ENCODE results near the gene CCDC180. TPM values are rescaled to one million over a fixed set of nuclear protein-coding genes. Genes with fewer than 3 reads are reported as not detected.

The CCDC180 gene
- total RNA-seq, 1 experiment from 2014 or later: 2.5 TPM

GRCh38 chr9:97307091-97307490 is 368 bp upstream of the CCDC180 start:
- DNase-seq (ENCODE audit: low read depth): no peak
- in situ Hi-C loops (cut with HindIII; ENCODE audit: low pct_unique_long_range_greater_than_20kb, low sequenced_read_pairs): no loop called here

- in situ Hi-C loops (cut with HindIII; ENCODE audit: low pct_unique_long_range_greater_than_20kb, low sequenced_read_pairs): no loop called here
- no peak for DNase-seq (ENCODE audit: low read depth)
Measured at GRCh38 chr9:97309260-97309659, 1.8 kb downstream of the CCDC180 start.

GRCh38 chr9:97310023-97310422 is 2.6 kb downstream of the CCDC180 start:
- in situ Hi-C loops (cut with HindIII; ENCODE audit: low pct_unique_long_range_greater_than_20kb, low sequenced_read_pairs): no loop called here
- DNase-seq (ENCODE audit: low read depth): no peak

GRCh38 chr9:97310896-97311295 is 3.4 kb downstream of the CCDC180 start:
- in situ Hi-C loops (cut with HindIII; ENCODE audit: low pct_unique_long_range_greater_than_20kb, low sequenced_read_pairs): no loop called here
- DNase-seq (ENCODE audit: low read depth): no peak

GRCh38 chr9:97311798-97312500 is 4.5 kb downstream of the CCDC180 start:
- DNase-seq (ENCODE audit: low read depth): no peak
- in situ Hi-C loops (cut with HindIII; ENCODE audit: low pct_unique_long_range_greater_than_20kb, low sequenced_read_pairs): no loop called here

- in situ Hi-C loops (cut with HindIII; ENCODE audit: low pct_unique_long_range_greater_than_20kb, low sequenced_read_pairs): no loop called here
- no peak for DNase-seq (ENCODE audit: low read depth)
Measured at GRCh38 chr9:97312556-97312955, 5.1 kb downstream of the CCDC180 start.

GRCh38 chr9:97313243-97313642 is 5.8 kb downstream of the CCDC180 start:
- in situ Hi-C loops (cut with HindIII; ENCODE audit: low pct_unique_long_range_greater_than_20kb, low sequenced_read_pairs): no loop called here

GRCh38 chr9:97313746-97314145 is 6.3 kb downstream of the CCDC180 start:
- DNase-seq (ENCODE audit: low read depth): no peak
- in situ Hi-C loops (cut with HindIII; ENCODE audit: low pct_unique_long_range_greater_than_20kb, low sequenced_read_pairs): no loop called here

More at GRCh38 chr9:97313243-97313642, 5.8 kb downstream of the CCDC180 start:
- no peak for DNase-seq (ENCODE audit: low read depth)

- no peak for DNase-seq (ENCODE audit: low read depth)
- in situ Hi-C loops (cut with HindIII; ENCODE audit: low pct_unique_long_range_greater_than_20kb, low sequenced_read_pairs): no loop called here
Measured at GRCh38 chr9:97314503-97314902, 7.0 kb downstream of the CCDC180 start.

GRCh38 chr9:97315550-97315949 is 8.1 kb downstream of the CCDC180 start:
- in situ Hi-C loops (cut with HindIII; ENCODE audit: low pct_unique_long_range_greater_than_20kb, low sequenced_read_pairs): no loop called here
- DNase-seq (ENCODE audit: low read depth): no peak

- in situ Hi-C loops (cut with HindIII; ENCODE audit: low pct_unique_long_range_greater_than_20kb, low sequenced_read_pairs): no loop called here
- no peak for DNase-seq (ENCODE audit: low read depth)
Measured at GRCh38 chr9:97316904-97317303, 9.4 kb downstream of the CCDC180 start.

GRCh38 chr9:97318433-97318832 is 11.0 kb downstream of the CCDC180 start:
- no peak for DNase-seq (ENCODE audit: low read depth)
- in situ Hi-C loops (cut with HindIII; ENCODE audit: low pct_unique_long_range_greater_than_20kb, low sequenced_read_pairs): no loop called here

GRCh38 chr9:97319395-97319794 is 11.9 kb downstream of the CCDC180 start:
- no peak for DNase-seq (ENCODE audit: low read depth)
- in situ Hi-C loops (cut with HindIII; ENCODE audit: low pct_unique_long_range_greater_than_20kb, low sequenced_read_pairs): no loop called here

GRCh38 chr9:97320080-97320642 is 12.7 kb downstream of the CCDC180 start:
- no peak for DNase-seq (ENCODE audit: low read depth)
- in situ Hi-C loops (cut with HindIII; ENCODE audit: low pct_unique_long_range_greater_than_20kb, low sequenced_read_pairs): no loop called here

- in situ Hi-C loops (cut with HindIII; ENCODE audit: low pct_unique_long_range_greater_than_20kb, low sequenced_read_pairs): no loop called here
- DNase-seq (ENCODE audit: low read depth): no peak
Measured at GRCh38 chr9:97321251-97321650, 13.8 kb downstream of the CCDC180 start.

- in situ Hi-C loops (cut with HindIII; ENCODE audit: low pct_unique_long_range_greater_than_20kb, low sequenced_read_pairs): no loop called here
- no peak for DNase-seq (ENCODE audit: low read depth)
Measured at GRCh38 chr9:97321691-97322090, 14.2 kb downstream of the CCDC180 start.

- DNase-seq (ENCODE audit: low read depth): no peak
- in situ Hi-C loops (cut with HindIII; ENCODE audit: low pct_unique_long_range_greater_than_20kb, low sequenced_read_pairs): no loop called here
Measured at GRCh38 chr9:97322105-97322504, 14.6 kb downstream of the CCDC180 start.

- DNase-seq (ENCODE audit: low read depth): no peak
- in situ Hi-C loops (cut with HindIII; ENCODE audit: low pct_unique_long_range_greater_than_20kb, low sequenced_read_pairs): no loop called here
Measured at GRCh38 chr9:97324954-97325353, 17.5 kb downstream of the CCDC180 start.

GRCh38 chr9:97327562-97327961 is 20.1 kb downstream of the CCDC180 start:
- in situ Hi-C loops (cut with HindIII; ENCODE audit: low pct_unique_long_range_greater_than_20kb, low sequenced_read_pairs): no loop called here
- DNase-seq (ENCODE audit: low read depth): no peak

GRCh38 chr9:97332993-97333392 is 25.5 kb downstream of the CCDC180 start:
- in situ Hi-C loops (cut with HindIII; ENCODE audit: low pct_unique_long_range_greater_than_20kb, low sequenced_read_pairs): no loop called here

More at GRCh38 chr9:97332993-97333392, 25.5 kb downstream of the CCDC180 start:
- DNase-seq (ENCODE audit: low read depth): no peak
